HK-2 (cell line): ENCODE results near the gene SYNPR.
"Not testable (repeated sequence)": the region's sequence is repeated elsewhere in the genome, so short reads cannot be mapped to it uniquely, and the experiment has no call there.

Experiments
- DNase-seq: peaks from one replicate; pipeline ENCODE4 v3.0.0-alpha.2; 2018; ENCODE audit not compliant: unreplicated experiment

Gene SYNPR

DNA sequence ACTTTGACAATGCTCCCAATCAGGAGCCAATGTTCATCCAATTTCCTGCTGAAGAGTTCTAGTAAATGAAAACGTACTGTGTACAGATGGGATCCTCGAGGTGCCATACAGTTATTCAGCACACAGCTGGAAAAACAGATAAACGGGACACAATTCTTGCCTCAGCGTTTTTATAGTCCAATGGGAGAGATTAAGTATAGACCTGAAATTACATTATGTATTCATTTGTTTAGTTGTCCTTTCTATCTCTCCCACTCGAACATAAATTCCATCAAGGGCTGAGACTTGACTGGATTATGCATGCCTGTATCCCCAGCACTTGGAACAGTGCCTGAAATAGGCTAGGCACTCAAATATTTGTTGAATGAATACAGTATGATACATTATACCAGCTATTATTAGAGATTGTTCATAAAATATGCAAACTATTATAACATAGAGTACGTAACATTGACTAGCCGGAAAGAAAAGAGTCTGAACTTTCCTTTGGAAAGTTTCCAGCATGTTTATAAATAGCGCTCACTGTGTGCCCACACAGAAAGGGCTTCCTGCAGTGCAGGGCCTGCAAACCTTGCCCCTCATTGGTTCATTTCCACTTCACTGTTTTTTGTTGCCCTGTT lies 346.9 kb downstream of the SYNPR start:
- no peak for DNase-seq

DNA sequence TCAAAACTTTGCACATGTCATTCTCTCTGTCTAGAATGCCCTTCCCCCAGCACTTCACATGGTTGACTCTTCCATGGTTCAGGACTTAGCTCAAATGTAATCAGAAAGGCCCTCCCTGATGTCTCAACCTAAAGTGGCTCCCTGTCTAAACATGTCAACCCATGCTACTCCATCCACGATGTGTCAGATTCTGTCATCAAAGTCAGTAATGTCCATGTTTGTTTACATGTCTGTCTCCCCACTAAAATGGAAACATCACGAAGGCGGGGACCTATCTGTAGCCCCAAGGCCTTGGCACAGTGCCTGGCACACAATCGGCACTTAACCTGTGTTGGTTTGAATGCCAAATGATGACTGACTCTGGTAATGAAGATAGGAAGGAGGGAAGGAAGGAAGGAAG lies 353.6 kb downstream of the SYNPR start:
- DNase-seq: no peak

DNA sequence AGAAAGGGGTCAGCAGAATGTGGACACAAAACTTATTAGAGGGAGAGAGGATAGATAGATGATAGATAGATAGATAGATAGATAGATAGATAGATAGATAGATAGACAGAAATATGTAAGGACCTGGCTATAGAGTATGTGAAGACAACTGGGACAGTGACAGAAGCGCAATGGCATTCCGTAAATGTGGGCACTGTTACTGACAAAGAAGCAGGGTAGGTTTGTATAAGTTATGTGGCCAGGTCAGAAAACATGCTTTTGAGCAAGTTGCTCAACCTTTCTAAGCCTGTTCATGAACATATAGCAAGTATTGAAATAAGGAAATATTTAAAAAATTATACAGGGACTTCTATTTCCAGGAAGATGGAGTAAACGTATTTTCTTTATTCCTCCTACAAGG lies 357.1 kb downstream of the SYNPR start:
- DNase-seq: no peak

DNA sequence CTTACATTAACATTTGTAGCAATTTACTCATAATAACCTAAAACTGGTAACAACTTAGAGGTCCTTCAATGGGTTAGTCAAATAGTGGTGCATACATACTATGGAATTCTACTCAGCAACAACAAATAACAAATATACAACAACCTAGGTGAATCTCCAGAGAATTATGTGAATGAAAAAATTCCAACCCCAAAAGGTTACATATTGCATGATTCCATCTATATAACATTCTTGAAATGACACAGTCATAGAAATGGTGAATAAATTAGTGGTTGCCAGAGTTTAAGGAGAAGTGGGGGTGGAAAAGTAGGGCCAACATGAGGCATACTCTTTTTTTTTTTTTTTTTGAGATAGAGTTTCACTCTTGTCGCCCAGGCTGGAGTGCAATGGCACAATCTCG lies 361.7 kb downstream of the SYNPR start:
- DNase-seq: no peak

DNA sequence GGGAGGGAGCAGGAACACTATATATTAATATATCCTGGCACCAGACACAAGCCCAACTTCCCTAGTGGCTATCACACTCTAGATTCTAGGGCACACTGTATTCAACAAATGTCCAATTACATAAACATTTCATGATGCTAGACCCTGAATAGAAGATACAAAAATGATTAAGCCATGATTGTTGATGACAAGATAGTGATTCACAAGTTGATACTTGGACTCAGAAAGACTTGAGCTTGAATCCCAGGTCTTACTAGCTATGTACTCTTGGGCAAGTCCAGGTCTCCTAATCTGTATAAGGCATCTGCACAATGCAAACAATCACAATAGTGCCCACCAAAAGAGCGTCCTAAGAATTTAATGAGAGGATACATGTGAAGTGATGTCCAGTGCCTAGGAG lies 364.4 kb downstream of the SYNPR start:
- DNase-seq: no peak

DNA sequence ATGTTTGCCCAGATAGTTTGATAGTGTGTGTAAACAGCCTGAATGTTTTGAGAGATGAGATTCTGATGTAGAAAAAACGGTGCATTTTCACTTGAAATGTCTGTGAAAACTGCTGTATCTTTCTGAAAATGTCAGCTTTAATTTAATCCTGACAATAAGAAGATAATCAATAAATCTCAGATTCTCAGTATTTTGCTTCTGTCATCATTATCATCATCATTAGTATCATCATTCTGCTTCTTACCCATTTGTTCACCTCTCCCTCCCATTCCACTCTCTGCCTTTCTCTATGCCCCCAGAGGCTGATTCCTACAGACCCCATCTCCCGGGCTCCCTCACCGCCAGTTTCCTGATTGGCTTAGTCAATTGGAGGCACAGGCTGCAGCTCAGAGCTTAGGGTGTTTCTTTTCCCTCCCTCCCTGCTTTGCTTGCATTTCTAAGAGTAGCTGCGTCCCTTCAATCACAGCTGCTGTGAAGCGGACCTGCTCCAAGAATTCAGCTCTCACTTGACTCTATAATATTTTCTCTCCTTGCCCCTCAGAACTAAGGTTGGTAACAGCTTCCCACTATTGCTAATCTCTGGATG lies 366.2 kb downstream of the SYNPR start:
- DNase-seq: no peak

DNA sequence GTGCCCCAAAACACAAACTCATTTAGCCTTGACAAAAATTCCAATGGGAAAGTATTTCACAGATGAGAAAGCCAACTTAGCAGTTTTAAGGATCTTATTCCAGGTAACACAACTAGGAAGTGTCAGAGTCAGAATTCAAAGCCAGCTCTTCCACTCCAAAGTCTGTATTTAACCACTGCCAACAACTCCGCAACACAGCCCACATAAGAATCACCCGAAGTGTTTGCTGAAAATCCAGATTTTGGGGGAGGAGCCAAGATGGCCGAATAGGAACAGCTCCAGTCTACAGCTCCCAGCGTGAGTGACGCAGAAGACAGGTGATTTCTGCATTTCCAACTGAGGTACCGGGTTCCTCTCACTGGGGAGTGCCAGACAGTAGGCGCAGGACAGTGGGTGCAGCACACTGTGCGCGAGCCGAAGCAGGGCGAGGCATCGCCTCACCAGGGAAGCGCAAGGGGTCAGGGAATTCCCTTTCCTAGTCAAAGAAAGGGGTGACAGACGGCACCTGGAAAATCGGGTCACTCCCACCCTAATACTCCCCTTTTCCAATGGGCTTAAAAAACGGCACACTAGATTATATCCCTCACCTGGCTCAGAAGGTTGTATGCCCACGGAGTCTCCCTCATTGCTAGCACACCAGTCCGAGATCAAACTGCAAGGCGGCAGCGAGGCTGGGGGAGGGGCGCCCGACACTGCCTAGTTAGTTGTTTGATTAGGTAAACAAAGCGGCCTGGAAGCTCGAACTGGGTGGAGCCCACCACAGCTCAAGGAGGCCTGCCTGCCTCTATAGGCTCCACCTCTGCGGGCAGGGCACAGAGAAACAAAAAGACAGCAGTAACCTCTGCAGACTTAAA lies 367.0 kb downstream of the SYNPR start:
- DNase-seq: not testable (repeated sequence)

DNA sequence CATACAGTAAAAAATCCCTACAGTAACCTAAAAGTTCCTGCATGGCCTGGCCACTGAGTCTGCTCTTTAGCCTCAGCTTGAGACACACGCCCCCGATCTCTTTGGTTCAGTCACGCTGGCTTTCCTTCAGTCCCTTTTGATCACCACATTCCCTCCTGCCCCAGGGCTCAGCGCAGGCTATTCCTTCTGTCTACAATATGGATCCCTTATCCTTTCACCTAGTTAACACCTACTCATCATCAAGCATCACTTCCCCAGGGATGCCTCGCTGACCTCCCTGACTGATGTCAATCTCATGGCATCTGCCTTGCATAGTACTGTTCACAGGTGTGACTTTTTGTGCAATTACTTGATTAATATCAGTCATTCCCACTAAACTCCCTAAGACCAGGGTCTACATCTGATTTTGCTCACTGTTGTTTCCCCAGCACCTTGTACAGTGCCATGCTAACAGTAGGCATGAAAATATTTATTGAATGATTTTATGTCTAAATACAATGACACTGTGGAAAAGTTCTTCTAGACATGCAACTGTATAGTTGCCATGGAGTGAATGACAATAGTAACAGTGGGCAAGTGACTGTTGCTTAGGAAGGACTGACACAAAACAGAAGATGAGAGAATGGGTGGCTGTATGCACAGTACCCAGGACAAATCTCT lies 374.1 kb downstream of the SYNPR start, which contains the start of gene SNTN:
TSS of gene SNTN (plus strand) at position 610 of the 660 bp plus-strand sequence. CDS start at position 623, 13 bp downstream.
- DNase-seq: no peak

DNA sequence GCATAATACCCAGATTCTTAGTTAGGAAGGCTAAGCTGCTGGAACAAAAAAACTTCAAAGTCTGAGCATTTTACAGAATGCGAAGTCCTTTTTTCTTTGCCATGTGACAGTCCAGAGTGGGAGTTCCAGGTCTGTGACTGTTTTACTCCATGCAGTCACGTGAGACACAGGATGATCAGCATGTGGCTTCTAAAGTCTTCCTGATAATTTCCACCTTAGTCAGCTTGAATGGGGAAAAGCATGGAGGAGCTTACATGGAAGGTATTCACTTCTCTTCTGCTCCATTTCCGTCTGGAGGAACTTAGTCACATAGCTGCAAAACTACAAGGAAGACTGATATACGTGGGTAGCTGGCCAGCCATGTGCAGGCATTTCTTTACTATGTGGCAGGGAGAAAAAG lies 376.1 kb downstream of the SYNPR start:
- no peak for DNase-seq

DNA sequence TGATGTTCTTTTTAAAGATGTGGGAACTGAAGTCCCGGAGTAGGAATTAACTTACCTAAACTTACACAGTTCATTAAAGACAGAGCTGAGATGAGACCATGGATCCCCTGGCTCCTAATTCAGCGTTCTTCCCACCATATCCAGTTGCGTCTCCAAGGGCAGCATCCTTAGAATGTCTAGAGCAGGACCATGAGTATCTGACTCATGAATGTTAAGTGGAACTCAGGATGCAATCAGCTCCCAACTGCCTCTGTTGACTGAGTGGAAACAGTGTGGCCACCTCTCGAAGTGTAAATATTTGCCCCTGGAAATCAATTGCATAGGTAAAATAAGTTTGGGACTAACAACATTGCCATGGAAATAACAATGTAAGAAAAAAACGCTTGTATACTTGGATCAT lies 376.8 kb downstream of the SYNPR start:
- DNase-seq: no peak

DNA sequence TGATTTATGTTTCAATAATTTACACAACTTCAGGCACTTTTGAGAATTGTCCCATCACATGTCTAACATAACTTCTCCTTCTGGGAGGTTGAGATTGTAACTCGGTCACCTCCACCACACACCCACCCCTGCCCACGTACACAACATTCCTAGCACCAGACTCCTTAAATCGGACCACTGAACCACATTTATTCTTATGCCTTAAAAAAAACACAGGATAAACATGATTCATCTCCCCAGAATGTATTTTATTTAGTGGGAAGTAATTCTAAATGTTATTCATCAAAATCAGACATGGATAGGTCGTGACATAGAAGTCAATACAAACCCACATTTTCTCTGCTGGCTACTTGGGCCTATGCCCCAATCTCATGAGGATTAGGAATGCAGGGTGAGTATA lies 377.4 kb downstream of the SYNPR start:
- DNase-seq: peak; percentile 4

DNA sequence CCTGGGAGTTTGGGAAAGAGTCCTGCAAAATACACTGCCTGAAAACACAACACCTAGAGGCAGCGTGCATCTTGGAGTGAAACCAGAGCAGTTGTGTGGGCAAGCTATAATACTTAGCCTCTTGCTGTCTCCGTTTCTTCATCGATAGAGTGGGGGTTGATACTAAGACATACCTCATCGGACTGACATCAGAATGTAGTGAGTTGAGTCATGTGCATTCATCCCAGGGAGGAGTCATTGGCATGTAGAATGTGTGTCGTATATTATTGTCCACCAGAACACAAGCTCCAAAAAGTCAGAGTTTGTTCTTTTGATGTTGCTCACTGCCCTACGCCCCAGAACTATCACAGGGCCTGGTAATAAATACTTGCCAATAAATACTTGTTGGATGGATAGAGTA lies 378.7 kb downstream of the SYNPR start:
- no peak for DNase-seq

DNA sequence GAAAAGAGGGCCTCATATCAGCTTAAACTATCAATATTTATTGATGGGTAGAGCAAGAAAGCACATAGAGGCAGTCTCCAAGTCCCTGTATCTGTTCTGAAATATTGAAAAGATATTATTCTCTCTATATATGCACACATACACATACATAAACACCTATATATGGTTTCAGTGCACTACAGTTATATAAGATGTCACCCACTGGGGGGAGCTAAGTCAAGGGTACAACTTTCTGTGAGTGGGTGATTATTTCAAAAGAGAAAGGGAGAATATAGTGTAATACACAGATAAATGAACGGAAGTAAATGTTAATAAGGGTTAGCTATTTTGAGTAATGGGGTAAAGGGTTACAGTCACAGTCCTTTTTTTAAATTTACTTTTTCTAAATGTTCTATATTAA lies 383.1 kb downstream of the SYNPR start:
- no peak for DNase-seq

DNA sequence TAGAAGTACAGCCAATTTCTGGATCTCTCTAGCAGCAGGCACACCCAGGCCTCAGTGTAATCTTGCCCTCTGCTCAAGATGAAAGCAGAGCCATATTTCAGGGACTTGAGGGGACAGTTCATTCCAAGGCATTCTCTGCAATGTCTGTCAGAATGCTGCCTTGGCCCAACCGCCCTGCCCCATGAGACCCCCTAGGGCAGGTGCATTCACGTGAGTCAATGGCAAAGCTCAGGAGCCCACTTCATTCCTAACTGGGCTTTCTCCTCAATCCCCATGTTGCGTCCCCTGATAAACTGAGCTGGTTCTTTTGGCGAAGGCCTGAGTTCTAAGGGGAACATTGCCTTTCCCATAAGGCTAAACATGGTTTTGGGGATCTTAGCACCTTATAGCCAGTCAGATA lies 383.9 kb downstream of the SYNPR start:
- no peak for DNase-seq

DNA sequence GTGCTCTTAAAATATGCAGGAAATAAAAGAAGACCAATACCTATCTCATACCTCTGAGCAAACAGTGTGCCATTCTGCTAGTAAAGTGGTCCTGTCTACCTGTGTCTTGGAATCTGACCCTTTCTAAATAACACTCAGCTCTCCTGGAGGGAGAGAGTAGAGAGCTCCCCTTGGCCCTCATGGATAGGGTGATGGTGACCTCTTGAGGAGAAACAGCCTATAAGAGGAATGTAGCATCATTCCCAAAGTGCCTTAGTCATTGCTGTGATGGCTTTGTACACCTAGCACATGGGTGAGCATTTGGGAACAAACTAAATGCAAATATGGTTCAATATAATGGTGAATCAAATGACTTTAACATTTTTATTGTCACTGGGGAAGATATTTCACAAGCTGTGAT lies 384.4 kb downstream of the SYNPR start:
- no peak for DNase-seq
